Measurements from ENCODE around the gene SLC26A2.

GRCh38 chr5:149931992-149932436 is 28.5 kb upstream of the SLC26A2 start:
- TF ChIP-seq CTCF (IDR thresholded peaks at IDR 0.05) (no peak), POLR2A (IDR thresholded peaks at IDR 0.05) (no peak), POLR2AphosphoS5 (IDR thresholded peaks at IDR 0.05) (no peak)
